HG03571 (cell line): ENCODE data around the gene YAP1.
"Not testable (repeated sequence)": the region's sequence is repeated elsewhere in the genome, so short reads cannot be mapped to it uniquely, and the experiment has no call there.

ENCODE experiments used
- ATAC-seq: cut with Tn5 transposase; IDR thresholded peaks from one replicate; pipeline ENCODE4 v1.9.1; 2021; ENCODE audit not compliant: unreplicated experiment

Gene YAP1

DNA sequence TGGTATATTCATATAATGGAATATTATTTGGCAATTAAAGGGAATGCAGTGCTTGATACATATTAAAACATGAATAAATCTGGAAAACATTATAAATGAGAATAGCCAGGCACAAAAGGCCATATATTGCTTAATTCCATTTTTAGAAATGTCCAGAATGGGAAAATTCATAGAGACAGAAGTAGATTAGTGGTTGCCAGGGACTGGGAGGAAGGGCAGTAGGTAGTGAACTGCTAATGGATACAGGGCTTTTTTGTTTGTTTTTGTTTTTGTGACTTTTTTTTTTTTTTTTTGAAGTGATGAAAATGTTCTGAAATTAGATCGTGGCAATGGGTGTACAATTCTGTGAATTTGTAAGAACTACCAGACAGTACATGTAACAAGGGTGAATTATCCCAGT, 86.1 kb downstream of the YAP1 start:
- no peak for ATAC-seq

DNA sequence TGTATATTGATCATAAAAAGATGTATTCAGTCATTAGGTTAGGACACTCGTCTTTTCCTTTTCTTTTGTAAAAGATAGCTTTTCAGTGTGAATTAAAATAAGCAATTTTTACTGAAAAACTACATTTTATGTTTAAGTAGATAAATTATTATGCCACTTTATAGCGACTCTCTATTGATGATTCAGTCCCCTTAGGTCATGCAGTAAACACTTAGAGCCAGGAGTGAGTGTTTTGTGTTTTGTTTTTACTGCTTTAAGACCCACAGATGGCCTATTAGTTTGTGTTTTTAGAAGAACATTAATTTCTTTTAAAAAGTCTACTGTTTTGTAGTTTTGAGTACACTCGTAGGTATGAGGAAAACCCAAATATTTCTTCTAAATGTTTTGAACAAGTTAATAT, 86.6 kb downstream of the YAP1 start:
- ATAC-seq, result no peak

DNA sequence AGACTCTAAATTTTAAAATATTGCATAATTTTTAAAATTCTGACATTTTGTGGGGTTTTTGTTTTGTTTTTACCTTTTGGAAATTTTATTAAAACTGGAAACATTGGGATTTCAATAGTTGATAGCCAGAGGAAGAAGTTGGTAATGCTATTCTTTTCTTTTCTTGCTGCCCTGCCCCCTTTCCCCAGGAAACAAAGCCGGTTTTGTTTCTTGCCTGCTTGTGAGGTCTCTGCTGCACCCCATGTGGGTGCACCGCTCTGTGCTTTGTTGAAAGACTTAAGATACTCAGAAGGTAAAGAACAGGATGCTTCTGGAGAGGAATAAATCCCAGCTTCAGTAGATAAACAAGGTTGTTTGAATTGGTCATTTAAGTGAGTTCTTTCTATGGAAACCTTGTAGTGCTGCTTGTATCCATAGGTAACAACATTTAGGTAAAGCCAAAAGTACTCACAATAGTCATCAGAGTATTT, 87.5 kb downstream of the YAP1 start:
- no peak for ATAC-seq

DNA sequence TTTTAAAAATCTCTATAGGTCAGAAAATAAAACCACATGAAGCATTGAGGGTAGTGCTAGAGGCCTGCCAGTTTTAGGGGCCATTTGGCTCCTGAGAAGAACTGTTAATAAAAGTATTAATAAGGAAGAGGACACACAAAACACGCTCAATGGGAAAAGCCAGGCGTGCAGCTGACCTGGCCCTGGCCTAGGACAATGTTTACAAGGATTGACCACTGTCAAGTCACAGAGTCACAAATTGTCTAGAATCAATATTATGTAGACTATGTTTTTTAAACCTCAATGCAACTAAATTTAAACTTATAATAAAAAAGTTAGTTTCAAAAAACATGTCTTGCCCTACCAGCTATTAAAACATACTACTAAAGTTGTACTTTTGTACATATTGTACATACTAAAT, 89.4 kb downstream of the YAP1 start:
- no peak for ATAC-seq

DNA sequence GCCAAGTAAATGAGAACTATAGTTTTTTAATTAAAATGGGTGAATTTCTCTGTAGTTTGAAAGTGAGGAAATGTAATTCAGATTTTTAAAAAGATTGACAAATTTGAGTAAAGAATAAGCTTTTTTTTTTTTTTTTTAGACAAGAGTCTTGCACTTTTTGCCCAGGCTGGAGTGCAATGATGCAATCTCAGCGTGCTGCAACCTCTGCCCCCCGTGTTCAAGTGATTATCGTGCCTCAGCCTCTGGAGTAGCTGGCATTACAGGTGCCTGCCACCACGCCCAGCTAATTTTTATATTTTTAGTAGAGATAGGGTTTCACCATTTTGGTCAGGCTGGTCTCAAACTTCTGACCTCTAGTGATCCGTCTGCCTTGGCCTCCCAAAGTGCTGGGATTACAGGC, 90.1 kb downstream of the YAP1 start:
- ATAC-seq, result not testable (repeated sequence)

DNA sequence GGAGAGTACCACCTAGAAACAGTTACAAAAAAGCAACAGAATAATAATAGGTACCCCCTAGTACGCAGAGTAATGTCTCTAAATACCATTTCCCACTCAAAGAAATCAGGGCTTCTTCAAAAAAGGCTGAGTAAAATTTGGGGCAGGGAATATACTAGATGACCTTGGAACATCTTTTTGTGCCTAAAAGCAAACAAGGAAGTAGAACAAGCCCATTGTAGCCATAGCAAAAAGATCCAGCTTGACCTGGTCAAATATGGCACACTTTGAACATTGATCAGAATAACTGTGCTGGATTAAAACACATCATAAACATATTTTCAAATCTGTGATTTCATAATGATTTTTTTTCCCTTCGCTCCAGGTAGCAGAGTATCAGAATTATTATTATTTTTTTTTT, 91.5 kb downstream of the YAP1 start:
- ATAC-seq, result no peak

DNA sequence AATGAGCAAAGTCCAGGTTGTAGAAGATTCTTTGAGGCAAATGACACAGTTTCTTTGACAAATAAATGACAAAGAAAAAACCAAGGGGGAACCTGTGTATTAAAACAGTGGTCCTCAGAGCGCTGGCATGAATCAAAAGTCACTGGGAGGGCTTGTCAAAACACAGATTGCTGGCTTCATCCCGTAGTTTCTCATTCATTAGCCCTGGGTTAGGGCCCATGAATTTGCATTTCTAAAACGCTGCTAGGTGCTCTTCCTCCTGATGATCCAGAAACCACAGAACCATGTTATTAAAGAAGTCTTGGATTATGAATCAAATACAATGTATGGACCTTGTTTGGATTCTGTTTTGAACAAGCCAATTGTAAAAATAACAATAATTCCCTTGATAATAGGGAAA, 92.7 kb downstream of the YAP1 start:
- no peak for ATAC-seq

DNA sequence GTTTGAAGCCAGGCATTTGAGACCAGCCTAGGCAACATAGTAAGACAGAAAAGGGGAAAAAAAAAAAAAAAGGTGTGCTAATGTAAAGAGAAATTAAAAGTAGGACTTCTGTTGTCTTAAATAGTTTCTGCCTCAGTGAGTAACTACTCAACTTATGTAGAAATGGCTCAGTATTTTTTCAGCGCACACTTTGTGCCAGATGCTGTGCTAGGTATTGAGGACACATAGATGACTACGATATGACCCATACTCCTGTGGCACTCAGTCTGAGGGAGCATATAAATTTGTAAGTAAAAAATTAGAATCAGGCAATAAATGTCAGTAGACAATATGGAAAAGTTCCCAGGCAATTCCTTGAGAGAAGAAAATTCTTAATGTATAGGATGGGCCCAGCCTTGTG, 93.9 kb downstream of the YAP1 start:
- no peak for ATAC-seq

DNA sequence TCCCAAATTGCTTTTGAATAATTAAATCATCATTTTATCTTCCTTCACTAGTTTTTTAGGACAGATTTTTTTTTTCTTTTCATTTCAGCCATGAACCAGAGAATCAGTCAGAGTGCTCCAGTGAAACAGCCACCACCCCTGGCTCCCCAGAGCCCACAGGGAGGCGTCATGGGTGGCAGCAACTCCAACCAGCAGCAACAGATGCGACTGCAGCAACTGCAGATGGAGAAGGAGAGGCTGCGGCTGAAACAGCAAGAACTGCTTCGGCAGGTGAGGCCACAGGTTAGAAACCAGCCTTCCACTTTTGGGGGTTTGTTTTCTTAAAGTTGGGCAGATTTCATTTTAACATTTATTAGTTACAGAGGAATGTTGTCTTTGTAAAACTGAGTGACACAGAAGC, 95.6 kb downstream of the YAP1 start:
- no peak for ATAC-seq

DNA sequence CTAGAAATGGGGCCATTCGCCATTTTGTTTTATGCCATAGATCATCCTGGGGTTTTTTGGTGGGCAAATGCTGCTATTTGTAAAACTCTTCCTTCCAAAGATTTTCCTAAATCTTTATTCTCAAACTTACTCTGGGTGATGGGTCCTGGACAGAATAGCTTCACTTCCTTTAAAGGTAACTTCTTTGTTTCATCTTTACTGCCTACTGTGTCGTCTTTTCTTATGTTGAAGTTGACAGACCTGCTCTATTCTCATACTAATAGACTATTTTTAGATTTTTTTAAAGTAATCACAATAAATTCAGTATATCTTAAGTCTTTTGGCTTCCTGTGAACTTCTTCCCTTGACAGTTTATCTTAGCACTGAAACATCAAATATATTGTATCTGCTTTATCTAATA, 98.6 kb downstream of the YAP1 start:
- no peak for ATAC-seq

DNA sequence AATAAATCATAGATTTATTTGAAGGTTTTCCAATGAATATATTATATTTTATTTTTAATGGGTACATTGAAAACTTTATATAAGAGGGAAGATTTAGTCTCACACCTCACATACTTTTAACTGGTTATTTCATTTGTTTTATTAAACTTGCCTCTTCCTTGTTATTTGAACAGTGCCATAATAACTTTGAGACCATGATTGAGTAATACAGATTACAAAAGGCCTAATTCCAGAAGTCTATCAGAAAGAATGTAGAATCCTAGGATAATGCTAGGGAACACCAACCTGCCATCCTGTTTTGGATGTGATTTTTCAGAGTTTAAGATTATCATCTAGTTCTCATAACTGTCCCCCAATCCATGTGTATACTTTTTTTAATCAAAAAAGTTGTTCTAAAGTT, 104.4 kb downstream of the YAP1 start:
- ATAC-seq, result no peak

DNA sequence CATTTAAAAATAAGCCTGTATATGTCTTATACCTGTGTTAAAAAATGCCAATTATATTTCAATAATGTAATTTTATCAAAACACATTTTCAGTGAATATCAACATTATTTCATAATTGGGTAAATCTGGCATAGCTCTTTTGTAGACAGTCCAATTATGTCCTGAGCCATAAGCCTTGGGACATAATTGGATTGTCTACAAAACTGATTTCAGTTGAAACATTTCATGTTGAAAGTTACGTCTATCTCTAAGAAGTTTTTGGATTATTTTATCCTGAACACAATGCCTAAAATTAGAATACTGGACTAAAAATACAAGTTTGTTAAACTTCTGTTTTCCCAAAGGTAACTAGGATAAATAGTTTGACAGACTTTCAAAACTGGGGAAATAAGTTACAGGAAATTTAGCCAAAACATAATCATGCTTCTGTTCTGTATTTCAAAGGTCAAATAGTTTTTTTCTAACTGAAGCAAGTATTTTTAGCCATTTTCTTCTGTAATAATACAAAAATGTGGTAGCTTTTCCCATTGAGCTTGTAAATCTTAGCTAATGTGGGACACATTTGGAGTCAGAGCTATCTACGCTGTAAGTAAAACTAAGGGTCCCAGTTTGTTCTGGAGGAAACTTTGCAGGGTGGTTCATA, 106.3 kb downstream of the YAP1 start:
- ATAC-seq, result no peak

DNA sequence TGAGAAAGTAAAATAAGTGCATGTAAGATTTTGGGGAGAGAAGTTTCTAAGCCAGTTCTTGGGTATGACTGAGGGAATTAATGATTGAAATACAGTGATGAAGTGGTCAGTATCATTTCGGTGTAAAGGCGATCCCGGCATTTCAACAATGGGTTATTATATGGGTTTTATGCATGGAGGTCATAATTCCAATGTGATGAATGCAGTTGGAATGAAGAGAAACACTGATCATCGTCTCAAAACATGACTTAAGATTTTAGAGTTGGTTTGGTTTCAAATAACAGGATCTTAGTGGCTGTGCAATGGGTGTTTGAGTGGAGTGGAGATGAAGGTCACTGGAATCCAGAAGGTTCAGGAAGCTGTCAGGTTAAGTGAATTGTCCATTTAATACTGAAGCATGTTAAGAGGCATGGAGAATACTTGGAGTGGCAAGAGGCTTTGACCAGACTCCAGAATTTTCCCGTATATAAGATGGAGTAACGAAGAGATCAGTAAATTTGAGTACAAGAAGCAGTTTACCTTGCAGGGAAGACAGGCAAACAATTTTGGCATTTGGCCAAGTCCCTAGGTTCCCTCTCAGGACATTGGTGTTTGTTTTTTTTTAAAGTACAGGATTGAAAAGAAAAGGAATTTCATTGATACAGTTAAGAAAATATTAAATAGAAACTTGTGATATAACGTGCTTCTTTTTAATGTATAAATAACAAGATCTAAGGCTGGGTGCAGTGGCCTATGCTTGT, 110.7 kb downstream of the YAP1 start:
- no peak for ATAC-seq

DNA sequence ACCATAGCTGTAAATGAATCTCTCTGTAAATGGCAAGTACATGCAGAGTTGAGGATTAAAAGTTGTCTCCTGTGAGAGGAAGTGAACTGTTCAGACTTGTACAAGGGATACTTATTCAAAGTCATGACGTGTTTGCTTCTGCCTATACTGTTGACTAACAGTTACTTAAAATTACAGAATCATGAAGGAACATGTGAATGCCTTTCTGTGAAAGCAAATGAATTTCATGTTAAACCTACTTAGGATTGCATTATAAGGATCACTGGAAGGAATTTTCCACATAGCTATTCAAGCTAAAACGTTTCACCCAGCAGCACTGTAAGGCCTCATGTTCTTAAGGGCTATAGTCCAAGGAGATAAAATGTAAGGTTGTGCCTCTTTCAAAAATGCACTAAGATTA, 113.6 kb downstream of the YAP1 start:
- no peak for ATAC-seq

DNA sequence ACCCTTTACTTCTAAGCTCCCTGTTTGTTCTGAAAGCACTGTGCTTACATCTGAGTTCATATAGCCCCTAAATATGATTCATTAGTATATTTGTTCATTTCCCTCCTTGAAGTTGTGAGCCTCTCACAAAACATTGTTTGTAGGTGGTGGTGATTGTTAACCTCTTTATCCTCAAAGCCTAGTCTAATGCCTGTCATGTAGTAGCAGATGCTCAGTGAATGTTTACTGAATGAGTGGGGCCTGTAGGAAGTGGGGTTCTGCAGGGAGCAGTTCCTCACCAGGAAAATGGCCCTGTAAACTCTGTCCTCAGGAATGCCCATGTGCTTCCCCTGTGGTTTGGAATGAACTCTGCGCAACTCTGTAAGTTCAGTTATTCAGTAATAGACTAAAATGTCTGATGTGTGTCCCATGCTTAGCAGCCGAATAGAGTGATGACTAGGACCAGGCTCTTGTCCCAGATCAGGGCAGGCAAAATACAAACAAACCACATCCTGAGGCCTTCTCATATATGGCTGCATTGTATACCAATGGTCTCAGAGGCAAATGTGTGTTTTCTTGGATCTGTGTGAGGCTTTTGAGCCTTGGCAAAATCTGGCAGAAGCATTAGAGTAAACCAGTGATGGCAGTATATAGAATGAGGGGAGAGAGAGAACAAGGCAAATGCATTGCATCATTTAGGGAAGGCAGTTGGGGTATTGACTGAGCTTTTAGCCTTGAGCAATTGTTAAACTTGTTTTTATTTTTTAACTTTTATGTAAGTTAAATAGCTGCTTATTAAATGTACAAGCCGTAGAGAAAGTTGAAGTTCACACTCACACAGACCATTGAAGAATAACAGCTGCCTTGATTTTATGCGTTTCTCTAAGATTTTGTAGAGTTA, 115.7 kb downstream of the YAP1 start:
- no peak for ATAC-seq

DNA sequence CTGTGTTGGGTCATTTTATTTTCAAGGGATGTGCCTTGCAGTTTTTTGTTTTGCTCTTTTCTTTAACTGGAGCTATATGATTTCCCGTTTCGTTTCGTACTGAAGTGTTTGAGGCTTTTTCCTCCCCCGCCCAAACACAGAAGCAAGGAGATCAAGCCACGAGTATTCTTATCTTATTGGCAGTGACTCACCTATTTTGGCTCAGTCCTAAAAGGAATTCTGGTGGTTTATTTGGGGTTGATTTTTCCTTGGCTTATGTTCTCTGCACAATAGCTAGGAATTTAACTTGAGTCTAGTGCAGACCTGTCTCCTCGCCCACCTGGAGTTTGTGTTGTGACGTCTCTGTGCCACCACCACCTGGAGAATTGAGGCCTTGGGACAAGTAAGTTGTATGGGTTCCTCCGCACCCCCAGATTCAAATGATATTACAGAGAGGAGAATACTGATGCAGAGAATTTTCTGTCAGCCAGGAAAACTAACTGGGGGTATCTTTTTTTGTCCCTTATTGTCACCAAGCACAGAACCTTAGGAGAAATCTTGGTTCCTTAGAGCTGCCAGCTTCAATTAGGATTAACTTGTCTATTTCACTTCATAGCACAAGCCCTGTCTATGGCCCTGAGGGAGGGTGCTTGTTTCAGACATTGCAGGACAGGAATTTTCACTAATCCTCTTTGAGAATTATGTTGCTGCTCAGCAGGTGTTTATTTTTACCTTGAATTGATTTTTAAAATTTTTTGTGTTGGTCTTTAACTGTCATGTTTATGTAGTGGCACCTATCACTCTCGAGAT, 116.6 kb downstream of the YAP1 start:
- ATAC-seq, result no peak

DNA sequence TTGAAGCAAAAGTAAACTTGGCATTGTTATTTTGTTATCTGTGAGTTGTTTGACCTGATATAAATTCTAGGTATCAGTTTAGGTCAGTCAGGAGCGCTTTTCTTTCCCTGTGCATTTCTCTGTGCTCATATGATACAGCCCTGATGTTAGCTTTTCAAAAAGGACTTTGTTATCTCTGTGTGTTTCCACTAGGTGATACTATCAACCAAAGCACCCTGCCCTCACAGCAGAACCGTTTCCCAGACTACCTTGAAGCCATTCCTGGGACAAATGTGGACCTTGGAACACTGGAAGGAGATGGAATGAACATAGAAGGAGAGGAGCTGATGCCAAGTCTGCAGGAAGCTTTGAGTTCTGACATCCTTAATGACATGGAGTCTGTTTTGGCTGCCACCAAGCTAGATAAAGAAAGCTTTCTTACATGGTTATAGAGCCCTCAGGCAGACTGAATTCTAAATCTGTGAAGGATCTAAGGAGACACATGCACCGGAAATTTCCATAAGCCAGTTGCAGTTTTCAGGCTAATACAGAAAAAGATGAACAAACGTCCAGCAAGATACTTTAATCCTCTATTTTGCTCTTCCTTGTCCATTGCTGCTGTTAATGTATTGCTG, 119.4 kb downstream of the YAP1 start:
- no peak for ATAC-seq

DNA sequence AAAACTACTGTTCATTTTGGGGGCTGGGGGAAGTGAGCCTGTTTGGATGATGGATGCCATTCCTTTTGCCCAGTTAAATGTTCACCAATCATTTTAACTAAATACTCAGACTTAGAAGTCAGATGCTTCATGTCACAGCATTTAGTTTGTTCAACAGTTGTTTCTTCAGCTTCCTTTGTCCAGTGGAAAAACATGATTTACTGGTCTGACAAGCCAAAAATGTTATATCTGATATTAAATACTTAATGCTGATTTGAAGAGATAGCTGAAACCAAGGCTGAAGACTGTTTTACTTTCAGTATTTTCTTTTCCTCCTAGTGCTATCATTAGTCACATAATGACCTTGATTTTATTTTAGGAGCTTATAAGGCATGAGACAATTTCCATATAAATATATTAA, 119.9 kb downstream of the YAP1 start:
- no peak for ATAC-seq

DNA sequence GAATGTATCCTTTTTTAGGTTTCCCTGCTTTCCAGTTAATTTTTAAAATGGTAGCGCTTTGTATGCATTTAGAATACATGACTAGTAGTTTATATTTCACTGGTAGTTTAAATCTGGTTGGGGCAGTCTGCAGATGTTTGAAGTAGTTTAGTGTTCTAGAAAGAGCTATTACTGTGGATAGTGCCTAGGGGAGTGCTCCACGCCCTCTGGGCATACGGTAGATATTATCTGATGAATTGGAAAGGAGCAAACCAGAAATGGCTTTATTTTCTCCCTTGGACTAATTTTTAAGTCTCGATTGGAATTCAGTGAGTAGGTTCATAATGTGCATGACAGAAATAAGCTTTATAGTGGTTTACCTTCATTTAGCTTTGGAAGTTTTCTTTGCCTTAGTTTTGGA, 120.7 kb downstream of the YAP1 start:
- no peak for ATAC-seq

DNA sequence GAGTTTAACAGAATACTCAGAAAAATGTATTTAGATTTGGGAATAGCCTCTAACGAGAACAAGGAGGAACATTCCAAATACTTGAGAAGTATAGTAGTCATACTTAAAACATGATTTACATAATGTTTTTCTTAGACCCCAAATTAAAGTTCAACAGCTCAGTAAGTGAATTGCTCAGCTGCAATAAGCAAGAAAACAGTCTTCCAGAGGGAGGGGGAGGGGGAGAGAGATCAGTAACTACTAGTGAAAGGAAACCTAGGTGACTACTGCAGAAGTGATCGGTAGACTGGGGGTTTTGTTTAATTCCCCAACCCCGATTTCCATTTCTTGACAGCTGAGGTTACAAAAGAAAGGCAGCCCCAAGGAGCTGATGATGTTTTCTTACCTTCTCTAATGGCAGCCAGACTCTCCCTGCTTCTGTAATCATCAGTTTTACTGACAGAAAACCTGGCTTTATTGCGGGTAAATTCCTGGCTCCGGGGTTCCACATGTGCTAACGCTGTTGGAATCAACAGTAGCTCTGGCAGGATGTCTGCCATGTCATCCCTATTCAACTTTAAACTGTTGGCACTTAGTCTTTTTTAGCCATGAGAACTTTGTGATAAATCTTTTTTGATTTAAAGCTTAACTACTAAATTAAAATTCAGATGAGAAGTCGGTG, 124.7 kb downstream of the YAP1 start:
- no peak for ATAC-seq
